Activated CD4-positive, alpha-beta memory T cell treated with anti-CD3 and anti-CD28 coated beads for 36 hours (primary cell): Measurements from ENCODE around the gene OAT. TPM values are rescaled to one million over a fixed set of nuclear protein-coding genes. Genes with fewer than 3 reads are reported as not detected.
"Not testable (repeated sequence)": the region's sequence is repeated elsewhere in the genome, so short reads cannot be mapped to it uniquely, and the experiment has no call there.

Source experiments
- CTCF ChIA-PET: fragments of 350-600 bp; sonication (Branson Sonifier 250); formaldehyde crosslinking; loops from one replicate; lab custom pipeline; 2021; ENCODE audit warnings: antibody characterized with exemption, inconsistent platforms; lab: Charles Lee
- POLR2A ChIA-PET: fragments of 350-600 bp; sonication (Branson Sonifier 250); formaldehyde crosslinking; loops from one replicate; lab custom pipeline; 2021; ENCODE audit warnings: antibody characterized with exemption; lab: Charles Lee
- DNase-seq: peaks from one replicate; pipeline ENCODE4 v3.0.0-alpha.2; 2020
- H3K27ac Mint-ChIP-seq: one replicate; pipeline ENCODE4 v1.8.0; 2021; ENCODE audit warnings: mixed read lengths
- H3K27me3 Mint-ChIP-seq: one replicate; pipeline ENCODE4 v1.8.0; 2021; ENCODE audit warnings: mixed read lengths
- H3K36me3 Mint-ChIP-seq: one replicate; pipeline ENCODE4 v1.8.0; 2021; ENCODE audit warnings: mixed read lengths
- H3K4me1 Mint-ChIP-seq: one replicate; pipeline ENCODE4 v1.8.0; 2021; ENCODE audit warnings: low read depth, mixed read lengths
- H3K4me3 Mint-ChIP-seq: one replicate; pipeline ENCODE4 v1.8.0; 2021; ENCODE audit warnings: mild to moderate bottlenecking, mixed read lengths
- H3K9me3 Mint-ChIP-seq: one replicate; pipeline ENCODE4 v1.8.0; 2021; ENCODE audit warnings: mixed read lengths
- intact Hi-C: fragments of 100-400 bp; cut with micrococcal nuclease; formaldehyde crosslinking; loops from one replicate; pipeline ENCODE4 v1.15.1; 2023
- total RNA-seq, 2 experiments: library from RNA; stranded (reverse); gene quantifications; one replicate each; pipeline ENCODE4 v1.2.3, GENCODE V29; 2021

Gene OAT
- total RNA-seq, 2 experiments from 2014 or later, result 34.6 to 38.1 TPM

- DNase-seq, result no peak
- intact Hi-C loops, result no loop called here
- POLR2A ChIA-PET, result no interaction called here
- Mint-ChIP-seq H3K27ac (no peak overlapping the region), H3K4me3 (no peak overlapping the region), H3K36me3 (no peaks in the 10 kb centered on the region), H3K27me3 (peaks cover 25% of the 10 kb centered on the region), H3K4me1 (no peaks in the 10 kb centered on the region), H3K9me3 (no peaks in the 10 kb centered on the region)
- CTCF ChIA-PET, result no interaction called here
Measured at GRCh38 chr10:124375353-124375614, 43.4 kb downstream of the OAT start.

- no peak overlapping the region for H3K27ac Mint-ChIP-seq
- H3K4me1 Mint-ChIP-seq, result no peaks in the 10 kb centered on the region
- intact Hi-C loops, result no loop called here
- CTCF ChIA-PET, result no interaction called here
- no peaks in the 10 kb centered on the region for H3K36me3 Mint-ChIP-seq
- H3K27me3 Mint-ChIP-seq, result peaks cover 21% of the 10 kb centered on the region
- H3K9me3 Mint-ChIP-seq, result no peaks in the 10 kb centered on the region
- POLR2A ChIA-PET, result no interaction called here
- DNase-seq, result no peak
- no peak overlapping the region for H3K4me3 Mint-ChIP-seq
Measured at GRCh38 chr10:124374535-124375352, 44.0 kb downstream of the OAT start.

- POLR2A ChIA-PET, result no interaction called here
- peaks cover 15% of the 10 kb centered on the region for H3K27me3 Mint-ChIP-seq
- no peak overlapping the region for H3K4me3 Mint-ChIP-seq
- no peak for DNase-seq
- H3K4me1 Mint-ChIP-seq, result no peaks in the 10 kb centered on the region
- no peaks in the 10 kb centered on the region for H3K9me3 Mint-ChIP-seq
- no peak overlapping the region for H3K27ac Mint-ChIP-seq
- intact Hi-C loops, result no loop called here
- CTCF ChIA-PET, result interaction anchor here (1.4 kb wide), 1 partner anchor 16 kb away, joined by 5 read pairs; no protein-coding TSS in a partner anchor
- H3K36me3 Mint-ChIP-seq, result no peaks in the 10 kb centered on the region
Measured at GRCh38 chr10:124372899-124373298, 45.8 kb downstream of the OAT start.

- Mint-ChIP-seq H3K9me3 (no peaks in the 10 kb centered on the region), H3K36me3 (no peaks in the 10 kb centered on the region), H3K4me3 (no peak overlapping the region), H3K27ac (no peak overlapping the region), H3K27me3 (peaks cover 11% of the 10 kb centered on the region), H3K4me1 (no peaks in the 10 kb centered on the region)
- ChIA-PET CTCF (no interaction called here), POLR2A (no interaction called here)
- DNase-seq, result no peak
- intact Hi-C loops, result no loop called here
Measured at GRCh38 chr10:124370426-124370825, 48.3 kb downstream of the OAT start.

- H3K27ac Mint-ChIP-seq, result no peak overlapping the region
- H3K27me3 Mint-ChIP-seq, result peaks cover 11% of the 10 kb centered on the region
- POLR2A ChIA-PET, result no interaction called here
- H3K36me3 Mint-ChIP-seq, result no peaks in the 10 kb centered on the region
- no peak for DNase-seq
- H3K4me3 Mint-ChIP-seq, result no peak overlapping the region
- intact Hi-C loops, result no loop called here
- H3K4me1 Mint-ChIP-seq, result no peaks in the 10 kb centered on the region
- CTCF ChIA-PET, result interaction anchor here (1.8 kb wide), 1 partner anchor 19 kb away, joined by 7 read pairs; no protein-coding TSS in a partner anchor
- H3K9me3 Mint-ChIP-seq, result no peaks in the 10 kb centered on the region
Measured at GRCh38 chr10:124369986-124370385, 48.7 kb downstream of the OAT start.

- not testable (repeated sequence) for DNase-seq, H3K27me3 Mint-ChIP-seq
- CTCF ChIA-PET, result interaction anchor here (1.0 to 1.8 kb wide), 2 partner anchors 19 to 375 kb away, joined by 3 to 7 read pairs; no protein-coding TSS in a partner anchor
Measured at GRCh38 chr10:124369533-124369932, 49.2 kb downstream of the OAT start.

GRCh38 chr10:124369066-124369465 is 49.7 kb downstream of the OAT start:
- intact Hi-C loops, result no loop called here
- DNase-seq, result no peak
- no peaks in the 10 kb centered on the region for H3K4me1 Mint-ChIP-seq
- CTCF ChIA-PET, result interaction anchor here (1.0 to 1.8 kb wide), 2 partner anchors 20 to 374 kb away, joined by 3 to 7 read pairs; no protein-coding TSS in a partner anchor
- H3K4me3 Mint-ChIP-seq, result no peak overlapping the region
- H3K9me3 Mint-ChIP-seq, result no peaks in the 10 kb centered on the region
- no peak overlapping the region for H3K27ac Mint-ChIP-seq
- no peaks in the 10 kb centered on the region for H3K36me3 Mint-ChIP-seq
- POLR2A ChIA-PET, result no interaction called here
- H3K27me3 Mint-ChIP-seq, result peaks cover 9% of the 10 kb centered on the region

More at GRCh38 chr10:124369533-124369932, 49.2 kb downstream of the OAT start:
- POLR2A ChIA-PET, H3K27ac Mint-ChIP-seq, intact Hi-C loops, H3K36me3 Mint-ChIP-seq, H3K4me3 Mint-ChIP-seq, H3K9me3 Mint-ChIP-seq, H3K4me1 Mint-ChIP-seq: not testable (repeated sequence)

GRCh38 chr10:124367936-124368335 is 50.8 kb downstream of the OAT start:
- H3K27ac Mint-ChIP-seq, result no peak overlapping the region
- ChIA-PET CTCF (interaction anchor here (1.0 kb wide), 1 partner anchor 21 kb away, joined by 3 read pairs; no protein-coding TSS in a partner anchor), POLR2A (no interaction called here)
- peaks cover 9% of the 10 kb centered on the region for H3K27me3 Mint-ChIP-seq
- DNase-seq, result no peak
- no peaks in the 10 kb centered on the region for H3K9me3 Mint-ChIP-seq
- intact Hi-C loops, result no loop called here
- H3K4me1 Mint-ChIP-seq, result no peaks in the 10 kb centered on the region
- H3K4me3 Mint-ChIP-seq, result no peak overlapping the region
- no peaks in the 10 kb centered on the region for H3K36me3 Mint-ChIP-seq

GRCh38 chr10:124367414-124367813 is 51.3 kb downstream of the OAT start:
- ChIA-PET CTCF (interaction anchor here (1.0 kb wide), 1 partner anchor 21 kb away, joined by 3 read pairs; no protein-coding TSS in a partner anchor), POLR2A (no interaction called here)
- Mint-ChIP-seq H3K27ac (no peak overlapping the region), H3K4me3 (no peak overlapping the region), H3K36me3 (no peaks in the 10 kb centered on the region), H3K4me1 (no peaks in the 10 kb centered on the region), H3K27me3 (peaks cover 9% of the 10 kb centered on the region), H3K9me3 (no peaks in the 10 kb centered on the region)
- intact Hi-C loops, result no loop called here
- no peak for DNase-seq

GRCh38 chr10:124366825-124367224 is 51.9 kb downstream of the OAT start:
- no peaks in the 10 kb centered on the region for H3K9me3 Mint-ChIP-seq
- H3K4me1 Mint-ChIP-seq, result no peaks in the 10 kb centered on the region
- no peaks in the 10 kb centered on the region for H3K36me3 Mint-ChIP-seq
- DNase-seq, result no peak
- ChIA-PET CTCF (interaction anchor here (1.4 kb wide), 1 partner anchor 23 kb away, joined by 8 read pairs; no protein-coding TSS in a partner anchor), POLR2A (no interaction called here)
- peaks cover 9% of the 10 kb centered on the region for H3K27me3 Mint-ChIP-seq
- H3K27ac Mint-ChIP-seq, result no peak overlapping the region
- no peak overlapping the region for H3K4me3 Mint-ChIP-seq
- intact Hi-C loops, result no loop called here

GRCh38 chr10:124366343-124366742 is 52.4 kb downstream of the OAT start:
- intact Hi-C loops, result no loop called here
- CTCF ChIA-PET, result interaction anchor here (0.6 to 1.4 kb wide), 3 partner anchors 23 to 443 kb away, joined by 3 to 8 read pairs (median 3); no protein-coding TSS in a partner anchor
- POLR2A ChIA-PET, result no interaction called here
- no peak overlapping the region for H3K4me3 Mint-ChIP-seq
- H3K27me3 Mint-ChIP-seq, result peaks cover 9% of the 10 kb centered on the region
- no peaks in the 10 kb centered on the region for H3K4me1 Mint-ChIP-seq
- H3K36me3 Mint-ChIP-seq, result no peaks in the 10 kb centered on the region
- DNase-seq, result no peak
- no peak overlapping the region for H3K27ac Mint-ChIP-seq
- no peaks in the 10 kb centered on the region for H3K9me3 Mint-ChIP-seq

GRCh38 chr10:124364674-124365073 is 54.0 kb downstream of the OAT start:
- intact Hi-C loops, result no loop called here
- no peaks in the 10 kb centered on the region for H3K36me3 Mint-ChIP-seq
- DNase-seq, result no peak
- H3K4me1 Mint-ChIP-seq, result no peaks in the 10 kb centered on the region
- CTCF ChIA-PET, result interaction anchor here (0.9 to 1.0 kb wide), 2 partner anchors 10 to 25 kb away, joined by 3 read pairs; no protein-coding TSS in a partner anchor
- H3K9me3 Mint-ChIP-seq, result peaks cover 5% of the 10 kb centered on the region
- H3K27ac Mint-ChIP-seq, result no peak overlapping the region
- H3K27me3 Mint-ChIP-seq, result peaks cover 4% of the 10 kb centered on the region
- POLR2A ChIA-PET, result no interaction called here
- no peak overlapping the region for H3K4me3 Mint-ChIP-seq
